Stimulated activated CD4-positive, alpha-beta T cell treated with anti-CD3 and anti-CD28 coated beads, Interleukin-4, amount 100 ng/mL, for 24 hours (primary cell): Measurements from ENCODE around the gene TENM4.
"Not testable (repeated sequence)": the region's sequence is repeated elsewhere in the genome, so short reads cannot be mapped to it uniquely, and the experiment has no call there.

Experiments used
- DNase-seq: peaks from one replicate; pipeline ENCODE4 v3.0.0-alpha.2; 2020

The TENM4 gene

GRCh38 chr11:78920329-78920728, 520.5 kb downstream of the TENM4 start:
- DNase-seq = no peak

DNA sequence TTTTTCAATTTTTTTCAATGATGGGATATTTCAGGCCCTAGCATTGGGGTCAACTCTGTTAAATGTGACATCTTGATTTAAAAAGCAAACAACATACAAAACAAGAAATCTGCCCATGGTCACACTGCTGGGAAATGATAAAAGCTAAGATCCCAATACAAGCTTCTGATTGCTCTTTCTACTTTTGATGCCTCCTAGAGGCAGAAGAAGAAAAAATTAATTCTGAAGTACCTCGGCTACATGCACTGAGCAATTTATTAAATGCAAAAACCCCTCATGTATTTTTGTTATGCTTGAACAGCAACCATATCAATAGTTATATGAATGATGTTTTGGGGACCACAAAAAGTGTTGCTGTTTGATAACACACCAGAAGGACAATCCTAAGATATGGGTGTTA, 524.1 kb downstream of the TENM4 start:
- no peak for DNase-seq

DNA sequence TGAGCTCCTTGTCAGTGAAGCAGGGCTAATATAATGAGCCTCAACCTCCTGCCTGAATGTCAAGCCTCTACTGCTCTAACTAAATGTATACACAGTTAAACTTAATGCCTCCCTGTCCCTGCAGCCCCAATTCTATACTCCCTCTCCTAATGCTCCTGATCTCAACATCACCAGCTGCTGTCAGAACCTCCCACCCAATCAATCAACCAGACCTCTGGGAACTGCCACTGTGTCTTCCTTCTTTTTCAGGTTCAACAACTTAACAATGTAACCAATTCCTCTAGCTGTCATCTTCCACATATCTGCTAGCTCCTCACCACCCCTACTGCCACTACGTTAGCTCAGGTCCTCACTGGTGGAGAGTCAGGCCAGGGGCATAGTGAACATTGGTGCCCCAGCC, 526.3 kb downstream of the TENM4 start:
- no peak for DNase-seq

GRCh38 chr11:78912778-78913177, 528.1 kb downstream of the TENM4 start:
- DNase-seq = no peak

GRCh38 chr11:78910322-78910721, 530.5 kb downstream of the TENM4 start:
- DNase-seq = no peak

DNA sequence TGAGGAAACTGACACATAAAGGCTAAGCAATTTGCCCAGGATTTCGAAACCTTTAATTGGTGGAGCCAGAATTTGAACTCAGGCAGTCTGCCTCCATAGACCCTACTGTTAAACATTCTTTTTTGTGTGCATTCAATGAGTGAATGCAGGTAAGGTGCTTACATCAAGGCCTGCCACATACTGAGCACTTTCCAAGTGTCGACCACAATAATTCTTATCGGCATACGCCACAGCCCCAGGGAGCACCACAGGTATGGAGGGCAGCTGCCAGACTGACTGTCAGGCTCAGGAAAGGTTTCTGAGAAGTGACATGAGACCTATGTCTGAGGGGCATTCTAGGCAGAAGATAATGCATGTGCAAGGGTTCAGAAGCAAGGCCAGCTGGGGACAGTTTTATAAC, 531.4 kb downstream of the TENM4 start:
- no peak for DNase-seq

GRCh38 chr11:78907636-78908035, 533.2 kb downstream of the TENM4 start:
- DNase-seq = no peak

DNA sequence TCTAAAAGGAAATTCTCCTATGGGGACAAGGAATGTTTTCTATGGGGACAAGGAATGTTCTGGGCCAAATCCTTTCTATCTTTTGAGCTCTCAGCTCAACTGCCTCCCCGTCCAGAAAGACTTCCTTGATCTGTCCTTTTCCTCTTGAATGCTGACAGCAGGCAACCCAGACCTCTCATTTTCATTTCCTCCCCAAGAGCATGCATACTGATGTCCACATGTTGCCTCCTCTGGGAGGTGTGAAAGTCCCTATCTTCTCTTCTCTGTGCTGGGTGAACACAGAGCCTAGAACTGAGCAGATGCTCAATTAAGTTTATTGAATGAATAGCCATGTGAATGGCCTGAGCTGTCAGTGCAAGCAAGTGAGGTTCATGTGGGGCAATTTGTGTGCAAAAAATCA, 534.3 kb downstream of the TENM4 start:
- DNase-seq = no peak

DNA sequence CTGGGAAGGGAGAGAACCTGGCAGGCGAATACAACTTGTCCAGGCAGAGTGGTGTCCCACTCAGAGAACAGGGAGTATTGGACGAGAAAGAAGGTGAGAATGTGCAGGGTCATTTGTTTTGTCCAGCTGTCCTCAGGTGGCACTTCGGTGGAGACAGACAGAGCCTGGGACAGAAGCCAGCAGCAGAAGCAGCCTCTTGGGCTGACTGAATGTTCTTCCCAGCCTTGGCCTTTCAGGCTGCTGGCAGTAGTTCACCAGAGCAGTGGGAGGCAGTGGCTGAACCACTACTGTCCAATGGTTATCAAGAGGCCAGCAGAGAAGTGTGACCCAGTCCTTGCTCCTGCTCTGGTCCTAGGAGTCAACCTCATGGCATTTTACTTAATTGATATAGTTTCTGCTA, 535.1 kb downstream of the TENM4 start:
- DNase-seq = no peak

- no peak for DNase-seq
Measured at GRCh38 chr11:78902771-78903507, 537.9 kb downstream of the TENM4 start.

GRCh38 chr11:78901831-78902230, 539.0 kb downstream of the TENM4 start:
- no peak for DNase-seq

DNA sequence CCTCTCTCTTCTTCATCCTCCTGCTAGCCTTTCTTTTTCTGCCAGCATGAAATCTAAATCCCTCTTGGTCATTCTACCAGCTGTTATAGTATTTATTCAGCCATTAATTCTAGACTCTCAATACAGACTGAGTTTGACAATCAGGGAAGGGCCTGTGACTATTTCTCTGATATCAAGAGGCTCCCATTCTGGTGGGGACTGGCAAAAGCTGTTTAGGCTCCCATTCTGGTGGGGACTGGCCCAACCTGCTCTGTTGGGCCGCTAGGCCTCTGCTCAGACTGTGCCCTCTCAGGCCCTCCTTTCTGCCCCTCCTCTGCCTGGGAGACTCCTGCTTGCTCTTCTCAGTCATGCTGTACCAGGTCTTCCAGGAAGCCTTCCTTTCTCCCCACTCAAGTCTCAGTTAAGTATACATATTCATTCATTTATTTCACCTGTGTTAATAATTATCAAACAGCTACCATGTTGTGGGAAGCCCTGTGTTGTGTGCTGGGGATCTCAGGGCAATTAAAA, 542.5 kb downstream of the TENM4 start:
- DNase-seq = no peak

DNA sequence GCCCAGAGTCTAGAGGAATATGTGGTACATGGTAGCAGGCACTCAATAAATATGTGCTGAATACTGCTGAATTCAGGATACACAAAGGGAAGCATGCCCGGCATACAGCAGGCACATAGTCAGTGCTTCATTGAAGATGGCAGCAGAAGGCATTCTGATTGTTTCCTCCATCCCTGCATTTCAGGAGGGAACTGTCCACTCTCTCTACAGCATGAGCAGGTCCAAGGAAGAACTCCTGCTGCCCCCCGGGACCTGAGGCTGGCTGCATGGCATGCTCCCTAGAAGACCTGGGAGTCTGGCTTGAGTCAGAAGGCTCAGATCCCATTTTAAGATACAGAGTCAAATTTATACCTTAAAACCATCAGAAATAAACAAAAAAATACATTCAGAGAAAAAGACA, 546.8 kb downstream of the TENM4 start:
- no peak for DNase-seq

DNA sequence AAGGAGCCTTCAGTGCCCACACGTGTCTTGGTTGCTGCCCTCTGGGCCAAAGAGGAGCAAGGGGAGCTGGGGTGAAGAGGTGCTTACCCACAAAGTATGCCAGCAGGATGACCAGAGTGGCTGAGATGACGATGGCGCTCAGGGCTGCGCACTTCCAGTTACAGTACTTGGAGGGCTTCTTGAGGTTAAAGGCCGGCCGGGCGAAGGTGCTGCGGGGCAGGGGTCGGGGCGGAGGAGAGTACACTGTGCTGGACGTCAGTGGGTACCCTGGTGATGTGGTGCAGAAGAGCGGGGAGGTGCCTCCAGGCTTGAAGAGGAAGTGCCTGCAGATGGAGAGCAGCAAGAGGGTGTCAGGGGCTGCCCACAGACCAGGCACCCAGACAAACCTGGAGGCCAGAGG, 551.1 kb downstream of the TENM4 start:
- DNase-seq = no peak

DNA sequence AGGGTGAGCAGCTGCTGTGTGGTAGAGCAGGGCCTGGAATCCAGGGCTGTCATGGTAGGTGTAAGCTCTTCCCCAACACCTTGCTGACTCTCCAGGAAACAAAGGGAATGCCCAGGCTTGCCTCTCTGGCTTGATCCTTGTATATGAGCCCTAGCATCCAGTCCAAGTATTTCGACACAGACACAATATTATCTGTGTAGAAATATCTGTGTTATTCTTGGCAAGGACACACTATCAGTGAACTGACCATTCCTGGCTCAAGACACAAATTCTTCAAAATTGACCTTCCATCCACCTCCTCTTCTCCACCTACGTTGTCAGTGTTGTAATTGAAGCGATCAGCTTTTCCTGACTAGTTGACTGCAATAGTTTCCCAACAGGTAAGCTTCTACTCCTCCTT, 554.2 kb downstream of the TENM4 start:
- no peak for DNase-seq

DNA sequence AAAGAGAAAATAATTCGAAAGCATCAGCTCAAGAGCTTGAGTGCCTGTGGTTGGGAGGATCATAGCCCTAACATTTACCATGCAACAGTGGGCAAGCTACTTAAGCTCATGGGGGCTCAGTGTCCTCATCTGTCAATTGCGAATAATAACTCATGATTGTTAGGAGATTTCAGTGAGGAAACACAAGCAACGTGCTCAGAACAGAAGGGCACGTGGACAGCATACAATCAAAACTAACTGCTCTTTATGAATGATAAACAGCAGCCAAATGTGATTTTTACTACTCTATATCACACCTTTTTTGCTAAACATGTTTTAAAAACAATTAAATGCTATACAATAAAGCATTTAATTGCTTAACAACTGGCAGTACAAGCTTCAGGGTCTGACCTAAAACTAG, 556.1 kb downstream of the TENM4 start:
- DNase-seq = no peak

DNA sequence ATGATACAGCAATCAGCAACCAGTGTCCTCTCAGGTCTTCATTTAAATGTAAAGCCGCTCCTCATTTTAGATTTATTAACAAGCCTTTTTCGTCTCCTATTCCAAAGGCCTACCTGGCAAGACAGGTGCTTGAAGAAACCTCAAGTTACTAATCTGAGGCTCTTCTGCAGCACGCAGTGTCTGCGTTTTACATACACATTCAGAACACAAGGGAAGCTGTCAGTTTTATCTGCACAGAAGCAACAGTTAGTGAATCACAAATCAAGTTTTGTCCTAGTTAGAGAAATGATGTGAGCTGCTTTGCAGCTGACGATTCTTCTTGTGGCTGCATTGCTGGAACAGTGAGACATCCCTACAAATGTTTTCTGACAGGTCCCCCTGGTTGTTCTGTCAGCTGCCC, 557.3 kb downstream of the TENM4 start:
- DNase-seq = no peak

- DNase-seq = not testable (repeated sequence)
Measured at GRCh38 chr11:78879094-78879980, 561.5 kb downstream of the TENM4 start.

DNA sequence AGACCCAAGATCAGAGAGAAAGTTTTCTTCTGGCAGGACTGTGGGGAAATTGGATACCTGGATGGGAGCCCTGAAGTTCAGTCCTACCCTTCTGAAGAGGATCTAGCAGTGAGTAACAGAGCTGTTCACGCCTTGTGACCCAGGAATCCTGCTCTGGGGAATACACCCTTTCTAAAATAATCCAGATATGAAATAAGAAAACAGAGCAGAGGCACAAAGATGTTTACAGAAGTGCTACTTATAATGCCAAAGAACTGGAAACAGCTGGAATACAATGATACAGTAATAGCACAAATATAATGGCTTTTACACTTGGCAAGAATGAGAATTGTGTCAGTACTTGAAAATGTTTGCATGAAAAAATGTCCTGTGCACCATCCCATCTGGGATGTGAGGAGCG, 562.2 kb downstream of the TENM4 start:
- no peak for DNase-seq

DNA sequence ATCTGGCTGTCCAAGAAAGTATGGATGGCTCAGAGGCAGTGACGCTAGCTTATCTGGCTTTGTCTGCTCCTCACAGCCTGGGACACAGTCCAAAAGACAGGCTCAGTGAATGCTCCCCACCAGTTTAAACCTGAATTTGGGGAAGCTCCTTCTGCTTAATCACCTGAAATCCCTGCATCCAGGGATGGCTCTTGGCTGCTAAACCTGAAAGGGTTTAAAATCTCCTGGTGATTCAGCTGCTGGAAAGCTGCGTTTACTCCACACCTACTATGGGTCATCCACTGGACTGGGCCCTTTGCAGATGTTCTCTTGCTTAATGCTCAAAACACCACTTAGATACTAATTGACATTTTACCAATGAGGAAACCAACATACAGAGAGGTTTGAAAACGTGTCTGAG, 564.2 kb downstream of the TENM4 start:
- DNase-seq = no peak

- no peak for DNase-seq
Measured at GRCh38 chr11:78870655-78871054, 570.2 kb downstream of the TENM4 start.

GRCh38 chr11:78869293-78869692, 571.5 kb downstream of the TENM4 start:
- no peak for DNase-seq

GRCh38 chr11:78868563-78868962, 572.3 kb downstream of the TENM4 start:
- DNase-seq = no peak
